SH-SY5Y (cell line): Measurements from ENCODE around the gene XPO4.

Experiments used
- GATA2 ChIP-seq: IDR thresholded peaks from 2 replicates; pipeline ENCODE4 v1.6.1; 2011; ENCODE audit warnings: mild to moderate bottlenecking, low read depth, low read length
- GATA3 ChIP-seq: IDR thresholded peaks from 2 replicates; pipeline ENCODE4 v1.6.1; 2011; ENCODE audit warnings: low read depth, mild to moderate bottlenecking, low read length, moderate library complexity

The XPO4 gene

GRCh38 chr13:20902438-20903163 is at the start of gene XPO4:
Gene XPO4, minus strand, starts transcription at chr13:20902746. Its CDS starts 8 bp downstream, at chr13:20902738.
- TF ChIP-seq GATA2 (no peak), GATA3 (no peak)

GRCh38 chr13:20945952-20946383 is 43.4 kb upstream of the XPO4 start:
- TF ChIP-seq GATA2 = no peak
- no peak for TF ChIP-seq GATA3

- no peak for TF ChIP-seq GATA3
- no peak for TF ChIP-seq GATA2
These were observed 40.5 kb upstream of the XPO4 start for GRCh38 chr13:20942938-20943559.

- TF ChIP-seq GATA2 (no peak), GATA3 (no peak)
These were observed 37.5 kb upstream of the XPO4 start for GRCh38 chr13:20940083-20940482.

GRCh38 chr13:20939662-20940061 is 37.1 kb upstream of the XPO4 start:
- no peak for TF ChIP-seq GATA3
- no peak for TF ChIP-seq GATA2

- TF ChIP-seq GATA3 = no peak
- no peak for TF ChIP-seq GATA2
These were observed 35.8 kb upstream of the XPO4 start for GRCh38 chr13:20938302-20938701.

GRCh38 chr13:20927596-20928257 is 25.2 kb upstream of the XPO4 start:
- TF ChIP-seq GATA2 = no peak
- no peak for TF ChIP-seq GATA3

- TF ChIP-seq GATA3 (no peak), GATA2 (no peak)
These were observed 22.3 kb upstream of the XPO4 start for GRCh38 chr13:20924758-20925394.

DNA sequence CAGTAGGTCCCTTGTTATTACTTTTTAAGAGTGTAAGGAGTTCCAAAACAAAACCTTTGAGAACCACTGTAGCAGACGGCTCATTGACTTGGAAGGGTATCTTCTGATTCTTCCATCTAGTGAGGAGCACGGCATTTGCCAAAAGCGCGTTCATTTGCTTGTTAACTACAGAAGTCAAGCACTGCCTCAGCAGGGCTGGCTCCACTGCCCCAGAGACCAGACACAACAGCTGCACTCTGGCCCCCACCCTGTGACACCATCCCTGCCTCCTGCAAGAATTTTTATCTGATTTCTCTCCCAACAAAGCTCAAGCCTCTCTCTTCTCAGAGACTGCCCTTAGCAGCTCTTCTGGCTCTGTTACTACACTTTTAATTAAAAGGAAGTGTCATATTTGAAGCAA is 20.7 kb upstream of the XPO4 start:
- no peak for TF ChIP-seq GATA3

DNA sequence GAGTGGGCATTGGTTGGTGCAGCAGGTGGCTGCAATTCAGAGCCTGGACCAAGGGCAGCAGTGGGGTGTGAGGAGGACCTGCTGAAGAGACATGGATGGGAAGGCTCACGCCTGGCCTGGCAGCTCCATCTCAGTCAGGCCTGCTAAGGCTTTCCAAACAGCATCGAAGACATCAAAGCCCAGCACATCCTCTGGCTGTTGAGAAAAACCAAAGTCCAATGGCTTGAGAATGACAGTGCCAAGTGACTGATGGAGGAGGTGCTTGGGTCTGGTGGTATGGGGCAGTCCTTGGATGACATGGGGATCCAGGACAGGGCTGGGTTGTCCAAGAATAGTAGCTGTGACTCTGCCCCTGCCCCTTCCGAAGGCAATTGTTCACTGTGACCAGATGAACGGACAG is 19.0 kb upstream of the XPO4 start:
- no peak for TF ChIP-seq GATA3
- TF ChIP-seq GATA2 = no peak

DNA sequence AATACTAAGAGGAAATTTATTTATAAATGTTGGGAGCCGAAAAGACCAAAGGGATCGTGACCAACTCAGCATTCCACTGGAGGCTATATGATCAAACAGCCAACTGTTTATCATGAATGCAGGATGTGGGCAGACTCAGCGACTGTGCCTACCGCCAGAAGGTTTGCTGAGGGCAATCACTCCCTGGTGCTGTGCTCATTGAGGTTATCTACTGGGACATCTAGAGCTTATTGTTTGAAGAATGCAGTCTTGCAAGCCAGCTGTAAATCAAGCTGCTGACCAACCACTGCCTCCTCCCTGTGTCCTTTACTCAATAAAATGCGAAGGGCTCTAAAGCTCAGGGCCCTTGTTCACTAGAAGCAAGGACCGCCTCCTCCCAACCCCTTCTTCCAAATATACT is 8.5 kb upstream of the XPO4 start:
- TF ChIP-seq GATA3 = no peak
- no peak for TF ChIP-seq GATA2

- TF ChIP-seq GATA3 = no peak
These were observed 6.4 kb upstream of the XPO4 start for GRCh38 chr13:20908714-20909497.

GRCh38 chr13:20904908-20905307 is 2.4 kb upstream of the XPO4 start:
- TF ChIP-seq GATA3 = no peak
- TF ChIP-seq GATA2 = no peak

- TF ChIP-seq GATA3 = no peak
These were observed 574 bp upstream of the XPO4 start for GRCh38 chr13:20903164-20903475.
